ENCODE results near the gene ADGRL3.
"Not testable (repeated sequence)": the region's sequence is repeated elsewhere in the genome, so short reads cannot be mapped to it uniquely, and the experiment has no call there.

ADGRL3 gene

GRCh38 chr4:61820136-61820535 lies 620.0 kb downstream of the ADGRL3 start:
- Histone ChIP-seq H3K4me3 (ENCODE audit: extremely low read depth, insufficient read depth, low read length, poor library complexity, severe bottlenecking) (no peak overlapping the region), H3K4me1 (ENCODE audit: control insufficient read depth, insufficient read depth, low read length, poor library complexity, severe bottlenecking) (no peaks in the 10 kb centered on the region), H3K9me3 (ENCODE audit: control insufficient read depth, low read length) (peaks cover 7% of the 10 kb centered on the region), H3K27ac (ENCODE audit: low read depth, low read length, severe bottlenecking) (no peak overlapping the region), H3K36me3 (ENCODE audit: control insufficient read depth, insufficient read depth, low read length) (no peaks in the 10 kb centered on the region)
- WGBS, 2 experiments (ENCODE audit: insufficient coverage in 2 of 2) = no CpG with 5 or more reads among the region's 3 CpGs

GRCh38 chr4:61824454-61824853 lies 624.3 kb downstream of the ADGRL3 start:
- no peaks in the 10 kb centered on the region for H3K4me1 ChIP-seq (ENCODE audit: control insufficient read depth, insufficient read depth, low read length, poor library complexity, severe bottlenecking)
- H3K27ac ChIP-seq (ENCODE audit: low read depth, low read length, severe bottlenecking) = no peak overlapping the region
- no peaks in the 10 kb centered on the region for H3K36me3 ChIP-seq (ENCODE audit: control insufficient read depth, insufficient read depth, low read length)
- no peak overlapping the region for H3K4me3 ChIP-seq (ENCODE audit: extremely low read depth, insufficient read depth, low read length, poor library complexity, severe bottlenecking)
- H3K9me3 ChIP-seq (ENCODE audit: control insufficient read depth, low read length) = no peaks in the 10 kb centered on the region
- WGBS, 2 experiments (ENCODE audit: insufficient coverage in 2 of 2) = no CpG with 5 or more reads among the region's 2 CpGs

GRCh38 chr4:61827907-61828391 lies 627.8 kb downstream of the ADGRL3 start:
- Histone ChIP-seq H3K27ac (ENCODE audit: low read depth, low read length, severe bottlenecking) (no peak overlapping the region), H3K4me3 (ENCODE audit: extremely low read depth, insufficient read depth, low read length, poor library complexity, severe bottlenecking) (no peak overlapping the region), H3K4me1 (ENCODE audit: control insufficient read depth, insufficient read depth, low read length, poor library complexity, severe bottlenecking) (no peaks in the 10 kb centered on the region), H3K9me3 (ENCODE audit: control insufficient read depth, low read length) (no peaks in the 10 kb centered on the region), H3K36me3 (ENCODE audit: control insufficient read depth, insufficient read depth, low read length) (no peaks in the 10 kb centered on the region)
- 20 to 50% methylated on average over 1 of the region's 1 CpG for WGBS, 2 experiments (ENCODE audit: insufficient coverage in 2 of 2)

- Histone ChIP-seq H3K27ac (ENCODE audit: low read depth, low read length, severe bottlenecking) (no peak overlapping the region), H3K4me3 (ENCODE audit: extremely low read depth, insufficient read depth, low read length, poor library complexity, severe bottlenecking) (no peak overlapping the region), H3K9me3 (ENCODE audit: control insufficient read depth, low read length) (no peaks in the 10 kb centered on the region), H3K36me3 (ENCODE audit: control insufficient read depth, insufficient read depth, low read length) (no peaks in the 10 kb centered on the region), H3K4me1 (ENCODE audit: control insufficient read depth, insufficient read depth, low read length, poor library complexity, severe bottlenecking) (no peaks in the 10 kb centered on the region)
- WGBS, 2 experiments (ENCODE audit: insufficient coverage in 2 of 2) = no CpG with 5 or more reads among the region's 3 CpGs
These were observed 628.8 kb downstream of the ADGRL3 start for GRCh38 chr4:61828960-61829359.

- no peak overlapping the region for H3K27ac ChIP-seq (ENCODE audit: low read depth, low read length, severe bottlenecking)
- H3K4me1 ChIP-seq (ENCODE audit: control insufficient read depth, insufficient read depth, low read length, poor library complexity, severe bottlenecking) = no peaks in the 10 kb centered on the region
- WGBS, 2 experiments (ENCODE audit: insufficient coverage in 2 of 2) = 100% methylated on average over 1 of the region's 1 CpG
- no peaks in the 10 kb centered on the region for H3K9me3 ChIP-seq (ENCODE audit: control insufficient read depth, low read length)
- H3K4me3 ChIP-seq (ENCODE audit: extremely low read depth, insufficient read depth, low read length, poor library complexity, severe bottlenecking) = no peak overlapping the region
- H3K36me3 ChIP-seq (ENCODE audit: control insufficient read depth, insufficient read depth, low read length) = no peaks in the 10 kb centered on the region
These were observed 631.9 kb downstream of the ADGRL3 start for GRCh38 chr4:61831987-61832386.

- H3K4me1 ChIP-seq (ENCODE audit: control insufficient read depth, insufficient read depth, low read length, poor library complexity, severe bottlenecking) = no peaks in the 10 kb centered on the region
- H3K9me3 ChIP-seq (ENCODE audit: control insufficient read depth, low read length) = no peaks in the 10 kb centered on the region
- 67 to 88% methylated on average over 1 of the region's 2 CpGs for WGBS, 2 experiments (ENCODE audit: insufficient coverage in 2 of 2)
- H3K4me3 ChIP-seq (ENCODE audit: extremely low read depth, insufficient read depth, low read length, poor library complexity, severe bottlenecking) = no peak overlapping the region
- no peak overlapping the region for H3K27ac ChIP-seq (ENCODE audit: low read depth, low read length, severe bottlenecking)
- H3K36me3 ChIP-seq (ENCODE audit: control insufficient read depth, insufficient read depth, low read length) = no peaks in the 10 kb centered on the region
These were observed 637.3 kb downstream of the ADGRL3 start for GRCh38 chr4:61837395-61837794.

GRCh38 chr4:61838072-61838471 lies 637.9 kb downstream of the ADGRL3 start:
- Histone ChIP-seq H3K36me3 (ENCODE audit: control insufficient read depth, insufficient read depth, low read length) (no peaks in the 10 kb centered on the region), H3K4me1 (ENCODE audit: control insufficient read depth, insufficient read depth, low read length, poor library complexity, severe bottlenecking) (no peaks in the 10 kb centered on the region), H3K4me3 (ENCODE audit: extremely low read depth, insufficient read depth, low read length, poor library complexity, severe bottlenecking) (no peak overlapping the region), H3K9me3 (ENCODE audit: control insufficient read depth, low read length) (no peaks in the 10 kb centered on the region), H3K27ac (ENCODE audit: low read depth, low read length, severe bottlenecking) (no peak overlapping the region)

- no peaks in the 10 kb centered on the region for H3K4me1 ChIP-seq (ENCODE audit: control insufficient read depth, insufficient read depth, low read length, poor library complexity, severe bottlenecking)
- H3K36me3 ChIP-seq (ENCODE audit: control insufficient read depth, insufficient read depth, low read length) = no peaks in the 10 kb centered on the region
- WGBS, 2 experiments (ENCODE audit: insufficient coverage in 2 of 2) = 86% methylated on average over 1 of the region's 3 CpGs; no CpG with 5 or more reads in 1 of the 2 experiments
- H3K4me3 ChIP-seq (ENCODE audit: extremely low read depth, insufficient read depth, low read length, poor library complexity, severe bottlenecking) = no peak overlapping the region
- H3K27ac ChIP-seq (ENCODE audit: low read depth, low read length, severe bottlenecking) = no peak overlapping the region
- H3K9me3 ChIP-seq (ENCODE audit: control insufficient read depth, low read length) = no peaks in the 10 kb centered on the region
These were observed 641.6 kb downstream of the ADGRL3 start for GRCh38 chr4:61841714-61842113.

- no peak overlapping the region for H3K4me3 ChIP-seq (ENCODE audit: extremely low read depth, insufficient read depth, low read length, poor library complexity, severe bottlenecking)
- WGBS, 2 experiments (ENCODE audit: insufficient coverage in 2 of 2) = no CpG with 5 or more reads among the region's 3 CpGs
- no peak overlapping the region for H3K27ac ChIP-seq (ENCODE audit: low read depth, low read length, severe bottlenecking)
- H3K4me1 ChIP-seq (ENCODE audit: control insufficient read depth, insufficient read depth, low read length, poor library complexity, severe bottlenecking) = no peaks in the 10 kb centered on the region
- no peaks in the 10 kb centered on the region for H3K36me3 ChIP-seq (ENCODE audit: control insufficient read depth, insufficient read depth, low read length)
- H3K9me3 ChIP-seq (ENCODE audit: control insufficient read depth, low read length) = no peaks in the 10 kb centered on the region
These were observed 651.0 kb downstream of the ADGRL3 start for GRCh38 chr4:61851126-61851525.

- not testable (repeated sequence) for H3K4me3 ChIP-seq (ENCODE audit: extremely low read depth, insufficient read depth, low read length, poor library complexity, severe bottlenecking); H3K27ac ChIP-seq (ENCODE audit: low read depth, low read length, severe bottlenecking); H3K9me3 ChIP-seq (ENCODE audit: control insufficient read depth, low read length); H3K4me1 ChIP-seq (ENCODE audit: control insufficient read depth, insufficient read depth, low read length, poor library complexity, severe bottlenecking); H3K36me3 ChIP-seq (ENCODE audit: control insufficient read depth, insufficient read depth, low read length)
- 96 to 100% methylated on average over 3 to 4 of the region's 5 CpGs for WGBS, 2 experiments (ENCODE audit: insufficient coverage in 2 of 2)
These were observed 652.0 kb downstream of the ADGRL3 start for GRCh38 chr4:61852105-61852504.

- Histone ChIP-seq H3K4me3 (ENCODE audit: extremely low read depth, insufficient read depth, low read length, poor library complexity, severe bottlenecking) (no peak overlapping the region), H3K9me3 (ENCODE audit: control insufficient read depth, low read length) (no peaks in the 10 kb centered on the region), H3K4me1 (ENCODE audit: control insufficient read depth, insufficient read depth, low read length, poor library complexity, severe bottlenecking) (no peaks in the 10 kb centered on the region), H3K36me3 (ENCODE audit: control insufficient read depth, insufficient read depth, low read length) (no peaks in the 10 kb centered on the region), H3K27ac (ENCODE audit: low read depth, low read length, severe bottlenecking) (no peak overlapping the region)
- 49 to 80% methylated on average over 1 to 4 of the region's 6 CpGs for WGBS, 2 experiments (ENCODE audit: insufficient coverage in 2 of 2)
These were observed 652.9 kb downstream of the ADGRL3 start for GRCh38 chr4:61853041-61853440.
